Retinal pigment epithelial cell (primary cell): ENCODE measurements around the gene NABP1.

Experiments used
- DNase-seq: peaks from one replicate; pipeline ENCODE4 v3.0.0-alpha.2; 2010; ENCODE audit warnings: low read depth
- H3K4me3 ChIP-seq: 2 replicates; pipeline ENCODE4 v1.5.1; 2011; ENCODE audit warnings: mild to moderate bottlenecking, low read length, control low read depth, moderate library complexity
- CTCF ChIP-seq: conservative IDR thresholded peaks from 2 replicates; pipeline ENCODE4 v1.5.1; 2011; ENCODE audit warnings: low read depth, low read length, control low read depth, inconsistent platforms

The NABP1 gene

DNA sequence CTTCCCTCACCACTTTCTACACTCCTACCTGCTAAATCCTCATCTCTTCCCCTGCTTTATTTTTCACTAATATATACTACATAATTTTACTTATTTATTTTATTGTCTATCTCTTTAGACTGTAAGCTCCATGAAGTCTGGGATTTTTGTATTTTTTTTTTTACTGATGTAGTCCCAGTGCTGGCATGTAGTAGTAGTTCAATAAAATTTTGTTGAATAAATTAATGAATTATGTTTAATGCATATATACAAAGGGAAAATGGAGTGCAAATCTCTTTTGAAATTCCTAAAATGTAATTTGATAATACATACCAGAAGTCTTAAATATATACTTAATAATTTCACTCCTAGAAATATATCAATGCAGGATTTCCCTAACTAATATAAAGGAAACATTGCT lies 7.1 kb upstream of the NABP1 start:
- no peak for DNase-seq
- no peak overlapping the region for H3K4me3 ChIP-seq
- no peak for TF ChIP-seq CTCF

GRCh38 chr2:191675807-191676721 lies 1.9 kb upstream of the NABP1 start:
- no peak overlapping the region for H3K4me3 ChIP-seq
- DNase-seq = no peak
- TF ChIP-seq CTCF = no peak

DNA sequence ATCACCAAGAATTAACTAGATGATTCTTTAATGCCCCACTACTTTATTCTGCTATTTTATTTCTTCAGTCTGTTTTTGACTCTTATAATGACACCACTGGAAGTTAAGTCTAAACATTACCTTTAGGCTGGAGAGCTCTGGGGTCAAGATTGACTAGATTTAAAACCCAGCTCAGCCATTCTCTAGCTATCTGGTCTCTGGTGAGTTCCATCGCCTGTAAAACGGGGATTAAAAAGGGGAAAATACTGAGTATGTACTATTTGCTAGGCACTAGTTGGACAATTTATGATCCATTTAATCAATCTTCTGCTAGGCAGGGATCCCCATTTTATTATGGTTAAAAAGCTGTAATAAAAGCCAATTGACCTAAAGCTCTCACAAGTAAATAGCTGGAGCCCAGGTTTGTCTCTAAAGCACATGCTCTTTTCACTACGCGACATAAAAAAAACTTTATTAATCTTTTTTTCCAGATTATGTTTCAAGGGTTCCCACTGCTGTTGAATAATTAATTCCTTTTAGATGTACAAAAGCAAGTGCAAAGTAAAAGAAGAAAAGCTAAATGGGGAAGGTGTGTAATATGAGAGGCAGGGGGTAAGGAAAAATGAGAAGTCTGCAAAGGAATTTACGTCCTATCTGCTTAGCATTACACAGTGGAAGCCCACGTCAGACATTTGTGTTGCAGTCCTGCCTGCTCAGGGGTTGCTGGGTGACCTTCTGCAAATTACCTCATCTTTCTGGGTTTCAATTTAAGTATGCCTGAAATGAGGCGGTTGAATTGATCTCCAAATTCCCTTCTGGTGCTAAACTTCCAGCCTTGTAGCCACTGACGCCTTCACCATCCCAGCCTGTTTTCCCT lies 918 bp upstream of the NABP1 start:
- no peak for TF ChIP-seq CTCF
- peak overlapping the region; percentile 82 for H3K4me3 ChIP-seq
- peak; percentile 81 for DNase-seq

DNA sequence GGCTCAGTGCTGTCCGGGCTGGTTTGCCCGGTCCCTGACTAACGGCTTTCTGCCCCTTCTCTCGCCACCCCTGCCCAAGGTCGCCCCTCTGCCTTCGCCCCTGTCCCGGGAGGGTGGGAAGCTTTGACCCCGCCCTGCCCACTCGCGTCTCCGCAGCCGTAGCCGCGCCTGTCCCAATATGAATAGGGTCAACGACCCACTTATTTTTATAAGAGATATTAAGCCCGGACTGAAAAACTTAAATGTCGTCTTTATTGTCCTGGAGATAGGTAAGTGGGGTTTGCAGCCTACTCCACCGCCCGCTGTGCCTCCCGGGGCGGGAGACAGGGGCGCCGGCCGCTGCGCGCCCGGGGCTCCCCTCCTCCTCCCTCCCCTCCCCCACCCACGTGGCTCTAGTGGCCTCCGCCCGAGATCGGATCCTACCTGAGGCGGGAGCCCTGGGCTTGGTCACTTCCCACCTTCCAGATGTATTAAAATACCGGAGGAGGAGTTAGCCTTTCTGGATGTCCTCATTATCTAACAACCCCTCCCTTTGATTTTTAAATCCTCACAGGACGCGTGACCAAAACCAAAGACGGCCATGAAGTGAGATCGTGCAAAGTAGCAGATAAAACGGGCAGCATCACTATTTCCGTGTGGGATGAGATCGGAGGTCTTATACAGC lies 633 bp downstream of the NABP1 start:
- DNase-seq = no peak
- peak overlapping the region; percentile 83 for H3K4me3 ChIP-seq
- no peak for TF ChIP-seq CTCF

GRCh38 chr2:191679818-191680600 lies 2.1 kb downstream of the NABP1 start:
- TF ChIP-seq CTCF = no peak
- no peak for DNase-seq
- H3K4me3 ChIP-seq = no peak overlapping the region

DNA sequence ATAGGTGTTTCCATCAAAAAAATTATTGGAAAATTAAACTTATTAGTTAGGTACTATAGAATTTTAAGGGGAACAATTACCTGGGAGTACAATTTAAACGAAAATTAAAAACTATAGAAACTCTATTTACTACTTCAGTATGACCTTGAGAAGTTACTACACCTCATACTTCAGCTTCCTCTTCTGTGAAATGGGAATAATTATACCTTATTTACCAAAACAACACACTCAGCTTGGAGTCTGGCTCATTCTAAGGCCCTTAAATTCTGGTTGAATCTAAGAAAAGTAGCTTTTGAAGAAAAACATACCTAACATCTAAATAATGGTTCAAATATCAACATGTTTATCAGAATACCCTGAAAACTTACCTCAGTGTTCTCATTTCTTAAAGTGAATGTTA lies 2.7 kb downstream of the NABP1 start:
- H3K4me3 ChIP-seq = peak overlapping the region; percentile 3
- no peak for DNase-seq
- TF ChIP-seq CTCF = no peak
